Myocyte (in vitro differentiated cells): ENCODE measurements around the gene MSANTD7. TPM values are rescaled to one million over a fixed set of nuclear protein-coding genes. Genes with fewer than 3 reads are reported as not detected.

ENCODE experiments used
- DNase-seq: peaks from one replicate; pipeline ENCODE4 v3.0.0-alpha.2; 2012; ENCODE audit warnings: low read depth
- total RNA-seq: library from RNA; depleted of rRNA; stranded (reverse); fragments of >200 nt; gene quantifications from 2 replicates; pipeline ENCODE4 v1.2.3, GENCODE V29; 2014

MSANTD7 gene
- total RNA-seq, 1 donor from 2014 or later = 15.9 TPM

DNA sequence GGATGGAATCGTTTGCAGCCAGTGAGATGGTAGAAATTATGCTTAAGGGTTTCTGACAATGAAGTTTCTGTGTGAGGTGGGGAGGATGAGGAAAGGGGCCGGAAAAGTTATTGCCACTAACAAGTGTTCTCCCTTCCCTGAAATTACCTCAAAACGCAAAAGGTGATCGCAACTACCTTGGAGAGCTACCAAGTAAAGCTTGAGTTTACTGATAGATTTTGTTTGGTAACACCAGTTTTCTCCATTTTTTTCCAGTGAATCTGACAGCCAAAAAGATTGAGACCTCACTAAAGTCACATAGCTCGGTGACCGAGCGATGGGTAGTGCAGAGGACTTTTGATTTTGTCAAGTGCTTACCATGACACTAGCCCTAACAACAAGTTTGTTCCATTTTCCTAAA, 42.1 kb downstream of the MSANTD7 start:
- DNase-seq = no peak

DNA sequence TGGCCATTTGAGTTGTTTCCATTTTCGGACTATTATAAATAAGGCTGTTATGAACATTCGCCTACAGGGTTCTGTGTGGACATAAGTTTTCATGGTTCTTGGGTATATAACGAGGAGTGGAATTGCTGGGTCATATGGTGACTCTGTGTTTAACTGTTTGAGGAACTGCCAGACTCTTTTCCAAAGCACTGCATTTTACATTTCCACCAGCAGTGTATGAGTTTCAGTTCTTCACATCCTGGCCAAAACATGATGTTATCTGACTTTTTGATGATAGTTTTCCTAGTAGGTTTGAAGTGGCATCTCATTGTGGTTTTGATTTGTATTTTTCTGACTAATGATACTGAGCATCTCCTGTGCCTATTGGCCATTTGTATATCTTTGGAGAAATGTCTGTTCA, 46.0 kb downstream of the MSANTD7 start:
- DNase-seq = no peak

Other genes with a start within 250 kb of the MSANTD7 start
- gene FAM107B, start 63.4 kb upstream of the MSANTD7 start, total RNA-seq = 11.8 and 19.8 TPM in 2 replicates
- 0.88 and 2.9 TPM in 2 replicates for gene CDNF, start 269 bp upstream of the MSANTD7 start, total RNA-seq
- 20.8 and 23.7 TPM in 2 replicates for gene HSPA14, start within 50 bp of the MSANTD7 start, total RNA-seq
- 8.8 and 10.3 TPM in 2 replicates for gene SUV39H2, start 40.6 kb downstream of the MSANTD7 start, total RNA-seq
- 6.8 and 7.0 TPM in 2 replicates for gene DCLRE1C, start 115.8 kb downstream of the MSANTD7 start, total RNA-seq
- gene MEIG1, start 121.1 kb downstream of the MSANTD7 start, total RNA-seq = not detected in 2 replicates
- not detected in 2 replicates for gene OLAH, start 205.6 kb downstream of the MSANTD7 start, total RNA-seq